Ectodermal cell (in vitro differentiated cells): ENCODE results near the gene GJD4.

Source experiments
- H3K27ac ChIP-seq: 2 replicates; pipeline ENCODE4 v1.7.0; 2013; ENCODE audit warnings: mild to moderate bottlenecking, low read depth, low read length; ENCODE audit not compliant: insufficient read depth, poor library complexity, severe bottlenecking
- H3K27me3 ChIP-seq: 2 replicates; pipeline ENCODE4 v1.7.0; 2013; ENCODE audit warnings: mild to moderate bottlenecking, low read length; ENCODE audit not compliant: insufficient read depth, control insufficient read depth, poor library complexity, severe bottlenecking
- H3K36me3 ChIP-seq: one replicate; pipeline ENCODE4 v1.7.0; 2013; ENCODE audit warnings: low read length; ENCODE audit not compliant: control insufficient read depth, insufficient read depth
- H3K4me1 ChIP-seq: one replicate; pipeline ENCODE4 v1.7.0; 2013; ENCODE audit warnings: low read length; ENCODE audit not compliant: control insufficient read depth, insufficient read depth
- H3K4me3 ChIP-seq: 2 replicates; pipeline ENCODE4 v1.7.0; 2013; ENCODE audit warnings: low read depth, low read length, control low read depth; ENCODE audit not compliant: insufficient read depth
- H3K9me3 ChIP-seq: 2 replicates; pipeline ENCODE4 v1.7.0; 2013; ENCODE audit warnings: mild to moderate bottlenecking, low read length, moderate library complexity; ENCODE audit not compliant: control insufficient read depth
- WGBS, 2 experiments: methylation state at CpG; one replicate each; pipeline ENCODE4 v1.1.7; 2013; ENCODE audit warnings: missing lambda C conversion rate in 2 of 2; 5-methylcytosine and 5-hydroxymethylcytosine counted together

The GJD4 gene

DNA sequence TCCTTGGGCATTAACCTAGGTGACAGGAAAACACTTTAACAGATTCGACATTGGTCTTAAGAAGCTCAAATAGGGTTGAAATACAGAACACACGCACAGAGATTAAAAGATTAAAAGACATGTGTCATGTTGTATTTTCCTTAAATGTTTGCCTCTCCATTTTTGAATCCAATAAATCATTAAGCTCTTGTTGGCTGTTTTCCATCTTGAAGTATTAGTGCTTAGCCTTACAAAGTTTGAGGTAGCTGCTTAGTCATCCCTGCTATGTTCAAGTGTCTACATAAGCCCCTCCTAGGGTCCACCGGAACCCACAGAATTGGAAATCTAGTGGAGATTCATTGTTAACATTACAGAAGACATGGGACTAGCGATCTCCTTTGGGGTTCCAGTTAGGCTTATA is 12.7 kb upstream of the GJD4 start:
- no peaks in the 10 kb centered on the region for H3K4me1 ChIP-seq
- 95 to 99% methylated on average over 4 of the region's 4 CpGs for WGBS, 2 experiments
- H3K9me3 ChIP-seq, result no peaks in the 10 kb centered on the region

DNA sequence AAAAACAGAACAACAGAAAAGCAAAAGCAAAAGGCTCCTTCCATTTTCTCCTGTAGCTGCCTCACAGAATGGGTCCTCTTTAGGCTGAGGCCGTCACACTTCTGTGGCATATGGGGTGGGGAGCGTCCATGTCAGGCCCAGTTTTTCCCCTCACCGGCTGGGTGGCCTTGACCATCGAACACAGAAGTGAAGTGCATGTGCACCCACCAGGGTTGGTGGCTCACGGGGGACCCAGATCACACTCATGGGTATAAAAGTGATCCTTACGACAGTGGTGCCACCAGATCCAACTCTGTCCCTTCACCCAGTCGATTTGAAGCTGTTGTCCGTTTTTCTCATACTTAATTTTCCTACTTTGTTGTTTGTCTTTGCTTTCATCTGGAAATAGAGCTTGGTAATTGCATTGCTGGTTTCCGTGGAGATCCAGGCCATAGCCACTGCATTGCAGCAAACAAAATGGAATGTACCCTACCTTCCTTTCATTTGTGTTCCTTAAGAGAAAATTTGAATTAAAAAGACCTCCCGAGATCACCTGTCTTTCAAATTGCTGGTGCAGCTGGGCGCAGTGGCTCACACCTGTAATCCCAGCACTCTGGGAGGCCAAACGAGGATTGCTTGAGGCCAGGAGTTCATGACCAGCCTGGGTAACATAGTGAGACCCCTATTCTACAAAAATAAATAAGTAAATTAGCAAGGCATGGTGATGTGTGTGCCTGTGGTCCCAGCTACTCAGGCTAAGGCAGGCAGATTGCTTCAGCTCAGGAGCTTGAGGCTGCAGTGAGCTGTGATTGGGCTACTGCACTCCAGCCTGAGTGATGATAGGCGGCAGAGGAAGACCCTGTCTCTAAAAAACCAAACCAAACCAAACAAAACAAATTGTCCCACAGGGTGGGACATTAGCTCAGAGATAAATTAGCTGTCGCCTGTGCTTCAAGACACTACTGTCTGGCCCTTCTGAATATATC is 10.7 kb upstream of the GJD4 start:
- Histone ChIP-seq H3K27me3 (no peaks in the 10 kb centered on the region), H3K9me3 (no peaks in the 10 kb centered on the region), H3K27ac (no peak overlapping the region), H3K36me3 (no peaks in the 10 kb centered on the region), H3K4me3 (no peak overlapping the region), H3K4me1 (no peaks in the 10 kb centered on the region)
- WGBS, 2 experiments, result 50 to 55% methylated on average over 14 of the region's 14 CpGs

More for the DNA sequence above, 12.7 kb upstream of the GJD4 start:
- Histone ChIP-seq H3K4me3 (no peak overlapping the region), H3K27me3 (no peaks in the 10 kb centered on the region), H3K36me3 (no peaks in the 10 kb centered on the region), H3K27ac (no peak overlapping the region)

DNA sequence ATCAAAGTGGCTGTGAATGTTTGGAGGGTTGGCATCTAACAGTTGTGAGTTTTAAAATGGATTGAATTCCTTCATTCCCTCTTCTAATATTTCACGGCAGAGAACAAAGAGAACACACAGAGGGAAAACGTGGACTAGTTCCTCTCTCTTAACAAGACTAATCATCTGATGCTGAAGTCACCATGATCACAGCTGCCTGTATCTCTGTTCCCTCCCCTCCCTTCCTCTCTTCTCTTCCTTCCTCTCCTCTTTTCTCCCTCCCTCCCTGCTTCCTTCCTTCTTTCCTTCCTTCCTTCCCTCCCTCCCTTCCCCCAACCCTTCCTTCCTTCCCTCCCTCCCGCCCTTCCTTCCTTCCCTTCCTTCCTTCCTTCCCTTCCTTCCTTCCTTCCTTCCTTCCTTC is 10.0 kb upstream of the GJD4 start:
- Histone ChIP-seq H3K4me1 (no peaks in the 10 kb centered on the region), H3K27ac (no peak overlapping the region), H3K27me3 (no peaks in the 10 kb centered on the region), H3K4me3 (no peak overlapping the region), H3K36me3 (no peaks in the 10 kb centered on the region), H3K9me3 (no peaks in the 10 kb centered on the region)
- 52 to 54% methylated on average over 2 of the region's 3 CpGs for WGBS, 2 experiments

DNA sequence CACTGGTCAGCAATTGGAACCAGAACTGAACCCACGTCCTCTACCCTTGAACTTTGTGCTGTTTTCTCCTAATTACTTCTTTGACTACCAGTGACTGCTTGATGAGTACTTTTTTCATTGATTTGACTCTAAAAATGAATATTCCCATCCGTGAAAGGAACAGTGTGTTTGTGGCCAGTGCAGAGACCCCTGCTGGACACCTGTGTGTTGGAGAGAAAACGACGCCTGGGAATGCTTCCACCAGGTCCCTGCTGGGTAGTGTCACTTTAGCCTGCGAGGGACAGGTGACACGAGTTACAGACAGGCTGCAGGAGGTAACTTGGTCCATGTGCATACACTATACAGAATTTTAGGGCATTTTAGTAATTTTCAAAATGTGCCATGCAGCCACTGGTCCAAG is 6.8 kb upstream of the GJD4 start:
- WGBS, 2 experiments, result 64 to 73% methylated on average over 6 of the region's 6 CpGs
- Histone ChIP-seq H3K4me1 (no peaks in the 10 kb centered on the region), H3K4me3 (no peak overlapping the region), H3K9me3 (no peaks in the 10 kb centered on the region), H3K27me3 (no peaks in the 10 kb centered on the region), H3K27ac (no peak overlapping the region), H3K36me3 (no peaks in the 10 kb centered on the region)

DNA sequence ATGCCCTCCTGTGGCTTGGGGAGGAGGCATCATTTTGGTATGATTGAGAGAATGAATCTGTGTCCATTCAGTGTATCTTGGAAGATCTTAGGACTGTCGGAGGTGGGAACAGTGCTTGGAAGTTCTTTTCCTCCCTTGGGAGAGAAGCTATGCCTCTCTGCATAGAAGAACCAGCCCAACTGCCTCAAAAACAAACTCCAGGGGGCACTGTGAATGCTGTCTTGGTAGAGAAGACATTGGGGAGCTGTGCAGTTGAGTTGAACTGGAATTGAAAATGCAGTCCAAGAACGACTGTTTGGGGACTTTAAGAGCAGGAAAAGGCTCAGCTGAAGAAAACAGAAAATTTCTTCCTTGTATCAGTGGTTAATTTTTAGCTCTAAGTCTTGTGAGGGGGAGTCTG is 4.9 kb upstream of the GJD4 start:
- no peak overlapping the region for H3K27ac ChIP-seq
- no peak overlapping the region for H3K4me3 ChIP-seq
- 82 to 87% methylated on average over 2 of the region's 2 CpGs for WGBS, 2 experiments
- peaks cover 2% of the 10 kb centered on the region for H3K4me1 ChIP-seq
- H3K27me3 ChIP-seq, result no peaks in the 10 kb centered on the region
- H3K36me3 ChIP-seq, result no peaks in the 10 kb centered on the region
- no peaks in the 10 kb centered on the region for H3K9me3 ChIP-seq

DNA sequence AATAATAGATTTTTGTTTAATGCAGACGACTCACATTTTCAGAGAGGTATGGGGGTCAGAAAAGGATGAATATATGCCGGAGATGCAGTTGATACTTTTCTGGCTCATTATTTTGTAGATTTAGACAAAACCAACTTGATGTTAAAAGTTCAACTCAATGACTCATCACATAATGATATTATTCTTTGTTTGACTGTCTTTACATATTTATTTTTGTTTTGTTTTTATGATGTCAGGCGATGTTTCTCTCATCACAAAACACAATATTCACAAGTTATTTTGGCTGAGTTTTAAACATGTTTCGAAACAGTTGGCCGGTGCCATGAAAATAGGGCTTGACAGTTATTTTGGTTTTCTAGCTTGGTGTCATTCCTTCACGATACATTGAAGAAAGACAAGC is 1.3 kb downstream of the GJD4 start:
- peaks cover 19% of the 10 kb centered on the region for H3K27me3 ChIP-seq
- H3K4me3 ChIP-seq, result no peak overlapping the region
- H3K4me1 ChIP-seq, result peaks cover 7% of the 10 kb centered on the region
- no peaks in the 10 kb centered on the region for H3K36me3 ChIP-seq
- WGBS, 2 experiments, result 94 to 96% methylated on average over 3 to 6 of the region's 6 CpGs
- no peaks in the 10 kb centered on the region for H3K9me3 ChIP-seq
- no peak overlapping the region for H3K27ac ChIP-seq

DNA sequence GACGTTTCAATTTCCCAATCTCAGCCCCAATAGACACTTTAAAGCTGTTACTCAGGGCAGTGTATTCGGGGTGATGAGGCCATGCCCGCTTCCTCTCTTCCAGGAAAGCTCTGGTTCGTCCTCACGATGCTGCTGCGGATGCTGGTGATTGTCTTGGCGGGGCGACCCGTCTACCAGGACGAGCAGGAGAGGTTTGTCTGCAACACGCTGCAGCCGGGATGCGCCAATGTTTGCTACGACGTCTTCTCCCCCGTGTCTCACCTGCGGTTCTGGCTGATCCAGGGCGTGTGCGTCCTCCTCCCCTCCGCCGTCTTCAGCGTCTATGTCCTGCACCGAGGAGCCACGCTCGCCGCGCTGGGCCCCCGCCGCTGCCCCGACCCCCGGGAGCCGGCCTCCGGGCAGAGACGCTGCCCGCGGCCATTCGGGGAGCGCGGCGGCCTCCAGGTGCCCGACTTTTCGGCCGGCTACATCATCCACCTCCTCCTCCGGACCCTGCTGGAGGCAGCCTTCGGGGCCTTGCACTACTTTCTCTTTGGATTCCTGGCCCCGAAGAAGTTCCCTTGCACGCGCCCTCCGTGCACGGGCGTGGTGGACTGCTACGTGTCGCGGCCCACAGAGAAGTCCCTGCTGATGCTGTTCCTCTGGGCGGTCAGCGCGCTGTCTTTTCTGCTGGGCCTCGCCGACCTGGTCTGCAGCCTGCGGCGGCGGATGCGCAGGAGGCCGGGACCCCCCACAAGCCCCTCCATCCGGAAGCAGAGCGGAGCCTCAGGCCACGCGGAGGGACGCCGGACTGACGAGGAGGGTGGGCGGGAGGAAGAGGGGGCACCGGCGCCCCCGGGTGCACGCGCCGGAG is 2.6 kb downstream of the GJD4 start:
- H3K36me3 ChIP-seq, result no peaks in the 10 kb centered on the region
- H3K27ac ChIP-seq, result no peak overlapping the region
- H3K27me3 ChIP-seq, result peaks cover 19% of the 10 kb centered on the region
- no peaks in the 10 kb centered on the region for H3K9me3 ChIP-seq
- peaks cover 11% of the 10 kb centered on the region for H3K4me1 ChIP-seq
- WGBS, 2 experiments, result 53 to 57% methylated on average over 78 of the region's 78 CpGs
- H3K4me3 ChIP-seq, result no peak overlapping the region

DNA sequence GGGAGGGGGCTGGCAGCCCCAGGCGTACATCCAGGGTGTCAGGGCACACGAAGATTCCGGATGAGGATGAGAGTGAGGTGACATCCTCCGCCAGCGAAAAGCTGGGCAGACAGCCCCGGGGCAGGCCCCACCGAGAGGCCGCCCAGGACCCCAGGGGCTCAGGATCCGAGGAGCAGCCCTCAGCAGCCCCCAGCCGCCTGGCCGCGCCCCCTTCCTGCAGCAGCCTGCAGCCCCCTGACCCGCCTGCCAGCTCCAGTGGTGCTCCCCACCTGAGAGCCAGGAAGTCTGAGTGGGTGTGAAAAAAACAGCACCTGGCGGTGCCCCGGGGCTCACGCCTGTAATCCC is 3.2 kb downstream of the GJD4 start:
- Histone ChIP-seq H3K27ac (no peak overlapping the region), H3K4me3 (no peak overlapping the region), H3K4me1 (peaks cover 14% of the 10 kb centered on the region), H3K36me3 (no peaks in the 10 kb centered on the region), H3K9me3 (no peaks in the 10 kb centered on the region), H3K27me3 (peaks cover 19% of the 10 kb centered on the region)
- 88 to 89% methylated on average over 16 of the region's 16 CpGs for WGBS, 2 experiments

DNA sequence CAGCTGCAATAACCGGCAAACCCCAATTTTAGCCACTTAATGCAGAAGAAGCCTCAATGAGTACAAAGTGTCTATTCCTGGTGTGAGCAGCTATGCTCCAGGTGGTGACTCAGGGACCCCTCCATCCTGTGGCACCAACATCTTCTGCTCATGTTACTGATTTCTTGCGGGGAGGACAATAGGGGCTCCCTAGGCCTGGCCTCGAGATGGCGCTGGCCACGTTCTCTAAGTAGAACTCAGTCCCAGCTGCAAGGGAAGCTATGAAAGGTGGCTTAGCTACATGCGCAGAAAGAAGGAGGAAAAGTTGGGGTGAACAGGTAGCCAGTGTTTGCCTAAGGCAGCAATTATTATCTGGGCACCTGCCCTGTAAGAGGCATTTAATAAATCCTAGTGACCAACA is 6.6 kb downstream of the GJD4 start:
- Histone ChIP-seq H3K4me1 (peaks cover 8% of the 10 kb centered on the region), H3K9me3 (no peaks in the 10 kb centered on the region), H3K4me3 (no peak overlapping the region), H3K36me3 (no peaks in the 10 kb centered on the region), H3K27me3 (peaks cover 18% of the 10 kb centered on the region), H3K27ac (no peak overlapping the region)
- WGBS, 2 experiments, result 86 to 87% methylated on average over 6 of the region's 6 CpGs

DNA sequence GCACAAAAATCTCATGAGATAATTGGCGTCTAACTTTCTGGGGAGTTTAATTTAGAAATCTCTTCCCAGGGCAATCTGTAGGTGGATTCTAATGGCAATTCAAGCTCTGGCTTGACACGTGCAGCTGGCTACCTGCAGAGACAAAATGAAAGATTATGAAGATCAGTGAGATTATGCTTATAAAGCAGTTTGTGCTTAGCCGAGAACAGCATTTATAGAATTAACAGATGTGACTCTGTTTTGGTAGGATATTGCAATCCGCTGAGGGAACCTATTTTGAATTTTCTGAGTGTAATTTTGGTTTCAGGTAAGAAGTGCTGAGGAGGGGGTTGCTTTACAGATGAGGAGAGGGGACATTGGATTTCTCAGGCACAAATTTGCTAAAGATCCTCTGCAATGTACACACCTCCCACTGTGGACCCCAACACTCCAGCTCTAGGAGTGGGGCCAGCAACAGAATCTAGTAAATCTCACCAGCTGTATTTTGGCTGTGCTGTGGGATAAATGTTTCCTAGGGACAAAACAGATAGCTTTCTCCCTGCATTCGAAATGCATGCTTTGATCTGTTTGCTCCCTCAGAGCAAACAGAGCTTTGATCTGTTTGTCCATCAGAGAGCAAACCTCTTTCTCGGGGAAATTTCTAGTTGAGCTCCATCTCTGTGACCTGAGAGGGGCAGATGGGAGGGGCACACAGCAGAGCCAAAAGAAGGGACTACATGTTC is 7.4 kb downstream of the GJD4 start:
- no peak overlapping the region for H3K4me3 ChIP-seq
- H3K27me3 ChIP-seq, result peaks cover 10% of the 10 kb centered on the region
- 74 to 77% methylated on average over 6 of the region's 6 CpGs for WGBS, 2 experiments
- H3K9me3 ChIP-seq, result no peaks in the 10 kb centered on the region
- no peaks in the 10 kb centered on the region for H3K36me3 ChIP-seq
- no peak overlapping the region for H3K27ac ChIP-seq
- peaks cover 8% of the 10 kb centered on the region for H3K4me1 ChIP-seq
